ENCODE results near the gene TTC39C.
"Not testable (repeated sequence)": the region's sequence is repeated elsewhere in the genome, so short reads cannot be mapped to it uniquely, and the experiment has no call there.

TTC39C gene

GRCh38 chr18:24126155-24126961, 111.8 kb downstream of the TTC39C start:
- no peak overlapping the region for H3K4me3 ChIP-seq (ENCODE audit: low read depth, low read length)

- H3K4me3 ChIP-seq (ENCODE audit: low read depth, low read length) = no peak overlapping the region
Observed at GRCh38 chr18:24127735-24128134, 113.2 kb downstream of the TTC39C start.

- H3K4me3 ChIP-seq (ENCODE audit: low read depth, low read length) = no peak overlapping the region
Observed at GRCh38 chr18:24128700-24129099, 114.1 kb downstream of the TTC39C start.

- no peak overlapping the region for H3K4me3 ChIP-seq (ENCODE audit: low read depth, low read length)
Observed at GRCh38 chr18:24130494-24130893, 115.9 kb downstream of the TTC39C start.

GRCh38 chr18:24136967-24137373, 122.4 kb downstream of the TTC39C start:
- H3K4me3 ChIP-seq (ENCODE audit: low read depth, low read length) = no peak overlapping the region

GRCh38 chr18:24138409-24138788, 123.8 kb downstream of the TTC39C start:
- H3K4me3 ChIP-seq (ENCODE audit: low read depth, low read length) = no peak overlapping the region

- H3K4me3 ChIP-seq (ENCODE audit: low read depth, low read length) = peak within 1 kb of the TSS; percentile 65
Observed at GRCh38 chr18:24138789-24139616, 124.4 kb downstream of the TTC39C start, which contains the start of gene CABYR. CABYR (plus strand) TSS chr18:24139062; CDS start chr18:24143115, 4,053 bp downstream.

GRCh38 chr18:24140697-24141096, 126.1 kb downstream of the TTC39C start:
- no peak overlapping the region for H3K4me3 ChIP-seq (ENCODE audit: low read depth, low read length)

- no peak overlapping the region for H3K4me3 ChIP-seq (ENCODE audit: low read depth, low read length)
Observed at GRCh38 chr18:24142376-24142775, 127.8 kb downstream of the TTC39C start.

GRCh38 chr18:24149591-24149990, 135.0 kb downstream of the TTC39C start:
- H3K4me3 ChIP-seq (ENCODE audit: low read depth, low read length) = not testable (repeated sequence)

- no peak overlapping the region for H3K4me3 ChIP-seq (ENCODE audit: low read depth, low read length)
Observed at GRCh38 chr18:24153397-24153796, 138.8 kb downstream of the TTC39C start.

GRCh38 chr18:24157855-24158254, 143.3 kb downstream of the TTC39C start:
- H3K4me3 ChIP-seq (ENCODE audit: low read depth, low read length) = no peak overlapping the region

- H3K4me3 ChIP-seq (ENCODE audit: low read depth, low read length) = no peak overlapping the region
Observed at GRCh38 chr18:24160086-24160485, 145.5 kb downstream of the TTC39C start.

- no peak overlapping the region for H3K4me3 ChIP-seq (ENCODE audit: low read depth, low read length)
Observed at GRCh38 chr18:24161304-24161703, 146.8 kb downstream of the TTC39C start.

GRCh38 chr18:24168496-24168895, 153.9 kb downstream of the TTC39C start:
- H3K4me3 ChIP-seq (ENCODE audit: low read depth, low read length) = no peak overlapping the region

- H3K4me3 ChIP-seq (ENCODE audit: low read depth, low read length) = no peak overlapping the region
Observed at GRCh38 chr18:24170360-24170759, 155.8 kb downstream of the TTC39C start.

- no peak overlapping the region for H3K4me3 ChIP-seq (ENCODE audit: low read depth, low read length)
Observed at GRCh38 chr18:24173997-24174396, 159.4 kb downstream of the TTC39C start.

- no peak overlapping the region for H3K4me3 ChIP-seq (ENCODE audit: low read depth, low read length)
Observed at GRCh38 chr18:24176727-24177416, 162.3 kb downstream of the TTC39C start.

GRCh38 chr18:24177499-24178133, 163.1 kb downstream of the TTC39C start:
- no peak overlapping the region for H3K4me3 ChIP-seq (ENCODE audit: low read depth, low read length)

GRCh38 chr18:24180048-24180447, 165.5 kb downstream of the TTC39C start:
- H3K4me3 ChIP-seq (ENCODE audit: low read depth, low read length) = no peak overlapping the region

- H3K4me3 ChIP-seq (ENCODE audit: low read depth, low read length) = no peak overlapping the region
Observed at GRCh38 chr18:24181806-24182205, 167.3 kb downstream of the TTC39C start.
